Measurements from ENCODE around the gene RABEPK.

DNA sequence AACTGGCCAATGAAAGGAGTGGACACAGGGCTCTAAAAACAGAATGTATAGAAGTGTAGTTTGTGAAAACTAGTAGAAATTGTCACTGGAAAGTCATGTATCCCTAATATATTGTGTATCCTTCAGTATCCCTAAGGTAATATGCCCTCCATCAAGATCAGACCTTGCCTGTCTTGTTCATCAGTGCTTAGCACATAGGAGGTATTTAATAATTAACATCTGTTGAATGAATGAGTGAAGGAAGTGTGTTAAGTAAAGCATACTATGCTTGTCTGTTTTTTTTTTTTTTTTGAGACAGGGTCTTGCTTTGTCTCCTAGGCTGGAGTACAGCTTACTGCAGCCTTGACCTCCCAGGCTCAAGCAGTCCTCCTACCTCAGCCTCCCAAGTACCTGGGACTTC lies 77.1 kb downstream of the RABEPK start:
- TF ChIP-seq, protein P1, sequence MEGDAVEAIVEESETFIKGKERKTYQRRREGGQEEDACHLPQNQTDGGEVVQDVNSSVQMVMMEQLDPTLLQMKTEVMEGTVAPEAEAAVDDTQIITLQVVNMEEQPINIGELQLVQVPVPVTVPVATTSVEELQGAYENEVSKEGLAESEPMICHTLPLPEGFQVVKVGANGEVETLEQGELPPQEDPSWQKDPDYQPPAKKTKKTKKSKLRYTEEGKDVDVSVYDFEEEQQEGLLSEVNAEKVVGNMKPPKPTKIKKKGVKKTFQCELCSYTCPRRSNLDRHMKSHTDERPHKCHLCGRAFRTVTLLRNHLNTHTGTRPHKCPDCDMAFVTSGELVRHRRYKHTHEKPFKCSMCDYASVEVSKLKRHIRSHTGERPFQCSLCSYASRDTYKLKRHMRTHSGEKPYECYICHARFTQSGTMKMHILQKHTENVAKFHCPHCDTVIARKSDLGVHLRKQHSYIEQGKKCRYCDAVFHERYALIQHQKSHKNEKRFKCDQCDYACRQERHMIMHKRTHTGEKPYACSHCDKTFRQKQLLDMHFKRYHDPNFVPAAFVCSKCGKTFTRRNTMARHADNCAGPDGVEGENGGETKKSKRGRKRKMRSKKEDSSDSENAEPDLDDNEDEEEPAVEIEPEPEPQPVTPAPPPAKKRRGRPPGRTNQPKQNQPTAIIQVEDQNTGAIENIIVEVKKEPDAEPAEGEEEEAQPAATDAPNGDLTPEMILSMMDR (IDR thresholded peaks at IDR 0.05; ENCODE audit: low read depth, low read length, missing input control) = no peak
- TF ChIP-seq YY1 (IDR thresholded peaks at IDR 0.05) (no peak), ZBTB33 (IDR thresholded peaks at IDR 0.05) (no peak), REST (IDR thresholded peaks at IDR 0.05) (no peak), HNF4G (IDR thresholded peaks at IDR 0.05) (no peak), GABPA (IDR thresholded peaks at IDR 0.05 in 1 of 2, conservative IDR thresholded peaks at IDR 0.05 in 1 of 2) (no peak), JUND (IDR thresholded peaks at IDR 0.05) (no peak), NR2F2 (IDR thresholded peaks at IDR 0.05) (no peak), SP1 (IDR thresholded peaks at IDR 0.05) (no peak), EGR1 (IDR thresholded peaks at IDR 0.05; ENCODE audit: low read depth in 2 of 2) (no peak), TAF1 (conservative IDR thresholded peaks at IDR 0.05) (no peak), HNF4A (conservative IDR thresholded peaks at IDR 0.05) (no peak)
- TF ChIP-seq, protein P2, sequence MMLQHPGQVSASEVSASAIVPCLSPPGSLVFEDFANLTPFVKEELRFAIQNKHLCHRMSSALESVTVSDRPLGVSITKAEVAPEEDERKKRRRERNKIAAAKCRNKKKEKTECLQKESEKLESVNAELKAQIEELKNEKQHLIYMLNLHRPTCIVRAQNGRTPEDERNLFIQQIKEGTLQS (IDR thresholded peaks at IDR 0.05) = no peak
- TF ChIP-seq, protein P3, sequence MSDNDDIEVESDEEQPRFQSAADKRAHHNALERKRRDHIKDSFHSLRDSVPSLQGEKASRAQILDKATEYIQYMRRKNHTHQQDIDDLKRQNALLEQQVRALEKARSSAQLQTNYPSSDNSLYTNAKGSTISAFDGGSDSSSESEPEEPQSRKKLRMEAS (IDR thresholded peaks at IDR 0.05) = no peak
